Vagina (tissue), 2 donors: ENCODE data around the gene FNDC3A. TPM values are rescaled to one million over a fixed set of nuclear protein-coding genes. Genes with fewer than 3 reads are reported as not detected.

Source experiments
- DNase-seq, 2 donors: peaks; one replicate each; pipeline ENCODE4 v3.0.0-alpha.2; 2017; ENCODE audit errors: extremely low spot score in 2 of 2
- H3K27ac ChIP-seq: fragments of 200-600 bp; sonication (generic); one replicate; pipeline ENCODE4 v1.5.1; 2019
- H3K27me3 ChIP-seq: fragments of 200-600 bp; sonication (generic); one replicate; pipeline ENCODE4 v1.5.1; 2019
- H3K36me3 ChIP-seq, 2 donors: fragments of 200-600 bp; sonication (generic); one replicate each; pipeline ENCODE4 v1.5.1; 2017 to 2019
- H3K4me1 ChIP-seq: fragments of 200-600 bp; sonication (generic); one replicate; pipeline ENCODE4 v1.5.1; 2019
- H3K4me3 ChIP-seq, 2 donors: fragments of 200-600 bp; sonication (generic); 1 replicate in 1 of 2; 2 replicates in 1 of 2; pipeline ENCODE4 v1.5.1; 2016 to 2019
- H3K9me3 ChIP-seq: fragments of 200-600 bp; sonication (generic); one replicate; pipeline ENCODE4 v1.5.1; 2019
- CTCF ChIP-seq, 3 experiments: fragments of 450-650 bp in 2 of 3; fragments of 200-600 bp in 1 of 3; sonication (generic) in 1 of 3; IDR thresholded peaks; one replicate each; pipeline ENCODE4 v1.5.1; 2017 to 2019; ENCODE audit warnings: antibody characterized with exemption in 3 of 3, mild to moderate bottlenecking in 2 of 3, moderate library complexity in 2 of 3
- POLR2A ChIP-seq, 2 donors: fragments of 450-650 bp; IDR thresholded peaks; one replicate each; pipeline ENCODE4 v1.6.1; 2017; ENCODE audit warnings: antibody characterized with exemption in 2 of 2, mild to moderate bottlenecking in 2 of 2, moderate library complexity in 2 of 2
- POLR2AphosphoS5 ChIP-seq, 2 donors: sonication (generic); formaldehyde crosslinking; IDR thresholded peaks; one replicate each; pipeline ENCODE4 v1.9.0; 2017; ENCODE audit warnings: antibody characterized with exemption in 2 of 2, mild to moderate bottlenecking in 2 of 2, low read depth in 1 of 2; ENCODE audit not compliant: insufficient read depth in 1 of 2
- intact Hi-C: fragments of 100-400 bp; cut with DNase I; formaldehyde crosslinking; loops from one replicate; pipeline ENCODE4 v1.15.1; 2023
- total RNA-seq: library from RNA; depleted of rRNA; stranded (reverse); fragments of >200 nt; gene quantifications from one replicate; pipeline ENCODE4 v1.2.3, GENCODE V29; 2016

FNDC3A gene
- total RNA-seq, 1 donor from 2014 or later = 32.2 TPM

GRCh38 chr13:49183672-49184325 is 208.1 kb downstream of the FNDC3A start:
- Histone ChIP-seq H3K9me3 (no peaks in the 10 kb centered on the region), H3K36me3 (peaks cover 0 to 38% of the 10 kb centered on the region in 2 donors), H3K27ac (no peak overlapping the region), H3K4me1 (no peaks in the 10 kb centered on the region), H3K27me3 (no peaks in the 10 kb centered on the region), H3K4me3 (no peak overlapping the region)
- intact Hi-C loops = no loop called here
- DNase-seq = no peak
- TF ChIP-seq POLR2A (IDR thresholded peaks at IDR 0.05) (no peak), POLR2AphosphoS5 (IDR thresholded peaks at IDR 0.05; ENCODE audit: insufficient read depth in 1 of 2, low read depth in 1 of 2) (no peak), CTCF (IDR thresholded peaks at IDR 0.05) (no peak)

GRCh38 chr13:49184621-49185020 is 208.9 kb downstream of the FNDC3A start:
- Histone ChIP-seq H3K27ac (no peak overlapping the region), H3K27me3 (no peaks in the 10 kb centered on the region), H3K4me3 (no peak overlapping the region), H3K36me3 (peaks cover 0 to 44% of the 10 kb centered on the region in 2 donors), H3K4me1 (no peaks in the 10 kb centered on the region), H3K9me3 (no peaks in the 10 kb centered on the region)
- DNase-seq = no peak
- intact Hi-C loops = no loop called here
- no peak for TF ChIP-seq CTCF (IDR thresholded peaks at IDR 0.05)
- TF ChIP-seq POLR2AphosphoS5 (IDR thresholded peaks at IDR 0.05; ENCODE audit: insufficient read depth in 1 of 2, low read depth in 1 of 2) = no peak
- TF ChIP-seq POLR2A (IDR thresholded peaks at IDR 0.05) = no peak

GRCh38 chr13:49185264-49185663 is 209.6 kb downstream of the FNDC3A start:
- H3K27ac ChIP-seq = no peak overlapping the region
- no peaks in the 10 kb centered on the region for H3K9me3 ChIP-seq
- no peaks in the 10 kb centered on the region for H3K27me3 ChIP-seq
- no peaks in the 10 kb centered on the region for H3K4me1 ChIP-seq
- intact Hi-C loops = no loop called here
- H3K4me3 ChIP-seq = no peak overlapping the region
- no peak for TF ChIP-seq POLR2AphosphoS5 (IDR thresholded peaks at IDR 0.05; ENCODE audit: insufficient read depth in 1 of 2, low read depth in 1 of 2)
- TF ChIP-seq CTCF (IDR thresholded peaks at IDR 0.05) = no peak
- no peak for TF ChIP-seq POLR2A (IDR thresholded peaks at IDR 0.05)
- H3K36me3 ChIP-seq = peaks cover 0 to 50% of the 10 kb centered on the region in 2 donors
- DNase-seq = no peak

GRCh38 chr13:49190901-49191300 is 215.2 kb downstream of the FNDC3A start:
- intact Hi-C loops = no loop called here
- no peak overlapping the region for H3K4me3 ChIP-seq
- no peaks in the 10 kb centered on the region for H3K4me1 ChIP-seq
- DNase-seq = no peak
- no peaks in the 10 kb centered on the region for H3K27me3 ChIP-seq
- no peak overlapping the region for H3K27ac ChIP-seq
- H3K36me3 ChIP-seq = peaks cover 0 to 68% of the 10 kb centered on the region in 2 donors
- TF ChIP-seq POLR2A (IDR thresholded peaks at IDR 0.05) = no peak
- TF ChIP-seq POLR2AphosphoS5 (IDR thresholded peaks at IDR 0.05; ENCODE audit: insufficient read depth in 1 of 2, low read depth in 1 of 2) = no peak
- no peak for TF ChIP-seq CTCF (IDR thresholded peaks at IDR 0.05)
- H3K9me3 ChIP-seq = no peaks in the 10 kb centered on the region

GRCh38 chr13:49206641-49207040 is 230.9 kb downstream of the FNDC3A start:
- TF ChIP-seq POLR2A (IDR thresholded peaks at IDR 0.05) (no peak), POLR2AphosphoS5 (IDR thresholded peaks at IDR 0.05; ENCODE audit: insufficient read depth in 1 of 2, low read depth in 1 of 2) (no peak), CTCF (IDR thresholded peaks at IDR 0.05) (no peak)
- peaks cover 0 to 37% of the 10 kb centered on the region in 2 donors for H3K36me3 ChIP-seq
- no peak overlapping the region for H3K27ac ChIP-seq
- no peaks in the 10 kb centered on the region for H3K27me3 ChIP-seq
- no peak overlapping the region for H3K4me3 ChIP-seq
- no peaks in the 10 kb centered on the region for H3K4me1 ChIP-seq
- intact Hi-C loops = no loop called here
- no peaks in the 10 kb centered on the region for H3K9me3 ChIP-seq
- no peak for DNase-seq
